GM21529 (cell line): ENCODE measurements around the gene SZRD1.
"Not testable (repeated sequence)": the region's sequence is repeated elsewhere in the genome, so short reads cannot be mapped to it uniquely, and the experiment has no call there.

Source experiments
- ATAC-seq: cut with Tn5 transposase; IDR thresholded peaks from one replicate; pipeline ENCODE4 v1.9.1; 2021; ENCODE audit not compliant: unreplicated experiment

The SZRD1 gene

GRCh38 chr1:16366722-16367257, at the start of gene SZRD1:
Gene SZRD1 (plus strand): TSS chr1:16367242. CDS start chr1:16367258, 16 bp downstream.
- peak; percentile 78 for ATAC-seq

- no peak for ATAC-seq
Measured at GRCh38 chr1:16318555-16318954, 48.5 kb upstream of the SZRD1 start.

- ATAC-seq: no peak
Measured at GRCh38 chr1:16321176-16321867, 45.7 kb upstream of the SZRD1 start.

- no peak for ATAC-seq
Measured at GRCh38 chr1:16324456-16324890, 42.6 kb upstream of the SZRD1 start.

GRCh38 chr1:16326833-16327404, 40.1 kb upstream of the SZRD1 start:
- ATAC-seq: no peak

DNA sequence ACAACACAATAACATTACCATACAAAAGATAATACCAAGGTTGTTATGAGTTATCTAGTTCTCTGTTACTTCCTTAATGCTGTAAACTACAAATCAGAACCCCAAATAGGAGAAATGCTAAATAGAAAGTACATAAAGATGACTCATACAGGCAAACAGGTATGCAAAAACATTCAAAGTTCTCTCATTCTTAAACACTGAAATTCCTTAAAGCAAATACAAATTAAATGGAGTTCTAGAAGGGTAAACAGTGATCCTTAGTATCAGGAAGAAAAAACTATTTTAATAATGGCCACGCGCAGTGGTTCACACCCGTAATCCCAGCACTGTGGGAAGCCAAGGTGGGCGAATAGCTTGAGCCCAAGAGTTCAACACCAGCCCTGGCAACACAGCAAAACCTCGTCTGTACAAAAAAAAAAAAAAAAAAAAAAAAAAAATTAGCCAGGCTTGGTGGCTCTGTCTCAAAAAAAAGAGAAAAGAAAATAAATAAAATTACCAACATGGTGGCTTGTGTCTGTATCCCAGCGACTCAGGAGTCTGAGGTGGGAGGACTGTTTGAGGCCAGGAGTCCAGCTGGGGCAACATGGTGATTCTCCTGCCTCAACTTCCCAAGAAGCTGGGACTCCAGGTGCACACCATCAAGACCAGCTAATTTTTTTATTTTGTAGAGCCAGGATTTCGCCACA, 32.2 kb upstream of the SZRD1 start:
- no peak for ATAC-seq

DNA sequence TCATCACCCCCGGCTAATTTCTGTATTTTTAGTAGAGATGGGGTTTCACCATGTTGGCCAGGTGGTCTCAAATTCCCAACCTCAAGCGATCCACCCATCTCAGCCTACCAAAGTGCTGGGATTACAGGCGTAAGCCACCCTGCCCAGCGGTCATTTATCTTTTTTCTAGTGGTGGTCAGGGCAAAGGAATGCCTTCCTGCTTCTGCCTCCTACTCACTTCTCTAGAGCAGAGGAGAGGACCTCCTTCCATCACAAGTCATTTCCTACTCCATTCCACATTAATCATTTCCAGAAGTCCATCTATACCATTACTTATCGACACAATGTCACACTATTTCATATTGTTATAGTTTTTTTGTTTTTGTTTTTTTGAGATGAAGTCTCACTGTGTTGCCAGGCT, 28.1 kb upstream of the SZRD1 start:
- no peak for ATAC-seq

DNA sequence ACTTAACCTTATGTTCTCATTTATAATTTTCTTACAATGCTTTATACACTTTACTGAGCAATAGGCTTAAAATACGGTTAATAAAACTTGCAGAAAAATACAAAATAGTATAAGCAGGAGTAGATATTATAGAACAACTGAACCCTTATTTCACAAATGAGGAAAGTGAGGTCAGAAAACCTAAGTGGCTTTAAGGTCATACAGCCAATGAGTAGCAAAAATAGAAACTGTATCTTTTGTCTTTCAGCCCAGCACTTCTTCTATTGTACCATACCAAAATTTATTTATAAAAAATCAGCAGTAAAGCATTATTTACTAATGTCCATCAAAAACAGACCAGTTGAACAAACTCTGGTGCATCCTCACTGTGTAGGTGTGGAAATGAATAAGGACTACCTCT, 26.4 kb upstream of the SZRD1 start:
- ATAC-seq: no peak

GRCh38 chr1:16342331-16343062, 24.5 kb upstream of the SZRD1 start:
- no peak for ATAC-seq

- ATAC-seq: not testable (repeated sequence)
Measured at GRCh38 chr1:16343276-16343675, 23.8 kb upstream of the SZRD1 start.

DNA sequence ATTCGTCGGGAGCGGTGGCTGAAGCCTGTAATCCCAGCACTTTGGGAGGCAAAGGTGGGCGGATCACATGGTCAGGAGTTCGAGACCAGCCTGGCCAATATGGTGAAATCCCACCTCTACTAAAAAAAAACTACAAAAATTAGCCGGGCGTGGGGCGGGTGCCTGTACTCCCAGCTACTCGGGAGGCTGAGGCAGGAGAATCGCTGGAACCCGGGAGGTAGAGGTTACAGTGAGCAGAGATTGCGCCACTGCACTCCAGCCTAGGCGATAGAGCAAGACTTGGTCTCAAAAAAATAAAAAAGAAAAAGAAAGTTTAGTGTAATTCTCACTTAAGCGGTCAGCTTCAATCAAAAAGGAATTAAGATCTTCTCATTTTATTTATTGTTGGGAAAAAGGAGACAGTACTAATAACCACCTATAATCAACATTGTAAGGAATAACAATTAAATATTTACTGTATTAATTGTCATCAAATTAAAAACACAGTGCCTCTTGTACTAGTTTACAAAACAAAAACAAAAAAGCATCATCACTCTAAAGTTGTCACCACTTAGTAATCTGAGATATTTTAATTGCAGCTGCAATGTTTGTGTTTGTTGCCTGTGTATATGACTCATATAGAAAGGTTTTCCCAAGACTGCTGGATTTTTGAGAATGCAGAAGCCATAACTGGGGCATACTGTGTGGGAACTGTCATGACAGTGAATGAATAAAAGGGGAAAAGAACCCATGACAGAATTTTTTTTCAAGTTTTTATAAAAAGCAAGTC, 18.4 kb upstream of the SZRD1 start:
- no peak for ATAC-seq

- ATAC-seq: no peak
Measured at GRCh38 chr1:16349847-16350406, 17.1 kb upstream of the SZRD1 start.

GRCh38 chr1:16351456-16351993, 15.5 kb upstream of the SZRD1 start:
- no peak for ATAC-seq

GRCh38 chr1:16351994-16352841, 14.8 kb upstream of the SZRD1 start, which contains the start of gene FBXO42:
Gene FBXO42 (minus strand): TSS chr1:16352480. CDS start chr1:16315418, 37,062 bp downstream.
- peak; percentile 86 for ATAC-seq

DNA sequence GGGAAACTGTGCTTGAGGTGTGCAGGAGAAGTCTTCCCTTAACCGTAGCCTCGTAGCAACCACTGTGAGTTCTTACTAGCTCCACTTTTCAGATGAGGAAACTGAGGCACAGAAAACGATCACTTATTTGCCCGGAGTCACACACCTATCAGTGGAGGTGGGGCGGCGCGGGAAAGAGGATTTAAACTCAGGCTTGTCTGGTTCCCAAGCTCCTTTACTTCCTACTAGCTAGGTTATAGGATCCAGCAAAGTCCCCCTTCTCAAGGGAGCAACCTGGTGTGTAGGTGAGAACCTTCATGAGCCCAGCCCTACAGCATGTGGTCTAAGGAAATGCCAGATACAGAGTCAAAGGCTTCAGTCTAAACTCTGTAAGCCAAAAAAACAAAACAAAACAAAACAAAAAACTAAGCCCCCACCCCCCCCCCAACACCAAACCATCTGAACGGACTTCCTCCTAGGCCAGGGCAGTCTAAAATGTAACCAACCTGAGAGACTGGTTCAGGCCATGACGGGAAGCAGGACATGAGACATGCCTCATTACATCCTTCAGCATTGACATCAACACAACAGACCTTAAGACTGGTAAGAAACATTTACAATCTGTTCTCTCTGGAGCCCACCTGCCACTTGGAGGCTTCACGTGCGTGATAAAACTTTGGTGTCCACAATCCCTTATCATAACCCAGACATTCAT, 14.1 kb upstream of the SZRD1 start:
- ATAC-seq: no peak

DNA sequence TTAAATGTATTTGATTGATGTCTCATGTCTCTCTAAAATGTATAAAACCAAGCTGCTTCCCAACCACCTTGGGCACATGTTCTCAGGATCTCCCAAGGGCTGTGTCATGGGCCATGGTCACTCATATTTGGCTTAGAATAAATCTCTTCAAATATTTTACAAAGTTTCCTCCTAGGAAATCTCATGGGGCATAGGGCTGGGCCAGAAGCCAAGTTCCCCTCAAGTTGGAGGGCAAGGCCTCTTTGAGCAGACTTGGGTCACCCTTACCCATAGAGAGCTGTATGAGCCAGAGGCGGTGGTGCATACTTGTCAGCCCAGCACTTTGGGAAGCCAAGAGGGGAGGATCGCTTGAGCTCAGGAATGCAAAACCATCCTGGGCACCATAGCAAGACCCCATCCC, 12.4 kb upstream of the SZRD1 start:
- ATAC-seq: no peak

DNA sequence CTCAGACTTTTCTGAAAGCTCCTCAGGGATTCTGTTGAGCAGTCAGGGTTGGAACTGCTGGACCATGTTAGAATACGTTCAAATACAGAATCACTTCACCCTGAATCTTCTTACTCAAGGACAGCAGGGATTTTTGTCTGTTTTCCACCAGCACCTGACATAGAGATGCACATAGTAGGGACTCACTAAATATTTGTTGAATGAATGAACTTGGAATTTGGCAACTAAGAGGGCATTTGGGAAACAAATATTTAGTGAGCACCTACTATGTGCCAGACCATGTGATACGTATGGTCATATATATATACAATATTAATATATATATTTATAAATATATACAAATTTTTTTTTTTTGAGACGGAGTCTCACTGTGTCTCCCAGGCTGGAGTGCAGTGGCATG, 10.2 kb upstream of the SZRD1 start:
- ATAC-seq: no peak

- ATAC-seq: not testable (repeated sequence)
Measured at GRCh38 chr1:16365146-16365498, 1.9 kb upstream of the SZRD1 start.
